Naive thymus-derived CD8-positive, alpha-beta T cell (primary cell): ENCODE data around the gene PGAM2. TPM values are rescaled to one million over a fixed set of nuclear protein-coding genes. Genes with fewer than 3 reads are reported as not detected.

Source experiments
- ATAC-seq, 2 donors: fragments of 150-1000 bp; cut with Tn5 transposase in 1 of 2; sonication (Bioruptor Pico), chemical (Tn5 transposase) in 1 of 2; 1 replicate in 1 of 2; 2 replicates in 1 of 2; pipeline ENCODE4 v1.10.0; 2021; ENCODE audit warnings: mild to moderate bottlenecking in 2 of 2, moderate library complexity in 2 of 2
- POLR2A ChIA-PET: fragments of 350-600 bp; sonication (Branson Sonifier 250); formaldehyde crosslinking; loops from one replicate; lab custom pipeline; 2021; ENCODE audit warnings: antibody characterized with exemption; lab: Charles Lee
- DNase-seq, 10 donors: peaks; one replicate each; pipeline versions ENCODE4 v3.0.0 to v3.0.0-alpha.2; 2020 to 2022
- H3K27ac Mint-ChIP-seq, 10 donors: one replicate each; pipeline ENCODE4 v1.8.0; 2020 to 2022; ENCODE audit warnings: mild to moderate bottlenecking in 10 of 10, mixed read lengths in 10 of 10, moderate library complexity in 4 of 10, inconsistent platforms in 1 of 10
- H3K27me3 Mint-ChIP-seq, 5 donors: one replicate each; pipeline ENCODE4 v1.8.0; 2021 to 2022; ENCODE audit warnings: mixed read lengths in 5 of 5
- H3K36me3 Mint-ChIP-seq, 3 donors: one replicate each; pipeline ENCODE4 v1.8.0; 2020 to 2022; ENCODE audit warnings: mixed read lengths in 3 of 3, mild to moderate bottlenecking in 2 of 3, inconsistent platforms in 1 of 3
- H3K4me1 Mint-ChIP-seq, 4 donors: one replicate each; pipeline ENCODE4 v1.8.0; 2021 to 2022; ENCODE audit warnings: mixed read lengths in 4 of 4
- H3K4me3 Mint-ChIP-seq, 10 donors: one replicate each; pipeline ENCODE4 v1.8.0; 2020 to 2022; ENCODE audit warnings: mild to moderate bottlenecking in 10 of 10, mixed read lengths in 10 of 10, moderate library complexity in 6 of 10, inconsistent platforms in 1 of 10
- H3K9me3 Mint-ChIP-seq, 9 donors: one replicate each; pipeline ENCODE4 v1.8.0; 2020 to 2022; ENCODE audit warnings: mixed read lengths in 9 of 9, mild to moderate bottlenecking in 3 of 9, inconsistent platforms in 1 of 9, moderate library complexity in 1 of 9
- polyA plus RNA-seq, 3 donors: library from polyadenylated mRNA; unstranded; fragments of 300-500 nt; fragmentation: Illumina TruSeq; gene quantifications; one replicate each; pipeline ENCODE4 v1.2.3, GENCODE V29; 2021
- total RNA-seq, 8 experiments: library from RNA in 2 of 8; stranded (reverse) in 2 of 8; gene quantifications; one replicate each; pipeline ENCODE4 v1.2.3 and lab custom pipeline; 2021 to 2026

Gene PGAM2
- total and polyA plus RNA-seq, 5 experiments from 2014 or later: 3.3 to 3.9 TPM; not detected in 3

DNA sequence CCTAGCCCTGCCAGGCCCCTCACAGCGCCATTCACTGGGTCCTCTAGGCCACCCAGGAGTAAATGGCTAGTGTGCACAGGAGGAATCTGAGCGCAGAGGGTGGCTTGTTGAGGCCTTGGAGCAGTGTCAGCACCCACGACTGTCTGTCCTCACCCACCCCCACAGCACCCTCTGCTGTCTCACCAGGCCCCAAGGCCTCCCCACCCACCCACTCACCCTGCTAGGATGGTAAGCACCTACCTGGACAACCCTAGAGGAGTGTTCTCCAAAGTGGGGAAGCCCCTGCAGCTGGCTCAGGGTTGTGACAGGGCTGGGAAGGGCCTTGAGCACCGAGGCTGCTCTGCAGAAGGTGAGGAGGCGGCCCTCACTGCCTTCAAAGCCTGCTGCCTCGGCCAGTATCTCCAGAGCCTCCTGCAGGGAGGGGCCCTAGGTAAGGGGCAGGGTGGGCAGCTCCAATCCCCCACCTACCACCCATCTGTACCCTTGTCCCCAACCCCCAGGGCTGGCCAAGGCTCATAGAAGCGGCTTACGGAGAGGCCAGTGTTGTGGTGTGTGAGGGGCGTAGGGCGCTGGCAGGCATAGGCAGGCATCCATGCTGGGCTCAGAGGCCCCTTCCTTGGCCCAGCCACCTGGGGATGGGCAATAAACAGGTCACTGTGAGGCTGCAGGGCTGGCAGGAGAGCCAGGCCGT, 14.1 kb upstream of the PGAM2 start:
- ATAC-seq (no peak), DNase-seq (peak in 1 of 10 donors; percentile 53)
- peak overlapping the region in 1 of 10 donors; percentile 18 for H3K4me3 Mint-ChIP-seq
- H3K27ac Mint-ChIP-seq: peak overlapping the region in 3 of 10 donors; percentile 13 to 52 (median 24)
- H3K36me3 Mint-ChIP-seq: peaks cover 0 to 51% (median 5%) of the 10 kb centered on the region in 3 donors
- no peaks in the 10 kb centered on the region for H3K9me3 Mint-ChIP-seq
- peaks cover 15 to 54% (median 37%) of the 10 kb centered on the region in 4 donors for H3K4me1 Mint-ChIP-seq
- no peaks in the 10 kb centered on the region for H3K27me3 Mint-ChIP-seq
- POLR2A ChIA-PET: interaction anchor here (0.6 to 4.5 kb wide), 3 partner anchors 13 to 48 kb away, joined by 3 to 56 read pairs (median 3); partner anchors contain the start of gene PGAM2

DNA sequence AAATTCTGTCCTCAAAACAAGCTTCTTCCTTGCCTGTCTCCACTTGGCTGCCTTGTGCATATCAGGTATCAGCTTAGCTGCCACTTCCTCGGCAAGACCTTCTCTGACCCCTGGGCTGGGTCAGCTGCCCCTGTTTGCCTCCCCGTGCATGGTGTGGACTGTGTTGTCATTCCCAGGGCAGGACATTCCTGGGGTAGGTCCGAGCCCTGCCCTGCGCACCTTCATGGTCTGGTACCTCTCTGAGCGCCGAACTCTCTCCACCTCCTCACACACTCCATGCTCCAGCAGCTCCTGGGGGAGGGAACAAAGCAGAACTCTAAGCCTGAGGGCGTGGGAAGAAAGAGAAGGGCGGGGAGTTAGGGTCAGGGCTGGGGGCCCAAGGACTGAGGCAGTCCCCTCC, 13.2 kb upstream of the PGAM2 start:
- Mint-ChIP-seq H3K36me3 (peaks cover 0 to 56% (median 5%) of the 10 kb centered on the region in 3 donors), H3K4me3 (peak overlapping the region in 2 of 10 donors; percentile 64 to 73), H3K27me3 (no peaks in the 10 kb centered on the region), H3K27ac (peak overlapping the region in 5 of 10 donors; percentile 30 to 86 (median 66)), H3K9me3 (no peaks in the 10 kb centered on the region), H3K4me1 (peaks cover 15 to 62% (median 40%) of the 10 kb centered on the region in 4 donors)
- DNase-seq: peak in 1 of 10 donors; percentile 6
- ATAC-seq: no peak
- POLR2A ChIA-PET: interaction anchor here (1.2 to 4.5 kb wide), 2 partner anchors 12 to 49 kb away, joined by 3 to 56 read pairs; partner anchors contain the start of gene PGAM2

DNA sequence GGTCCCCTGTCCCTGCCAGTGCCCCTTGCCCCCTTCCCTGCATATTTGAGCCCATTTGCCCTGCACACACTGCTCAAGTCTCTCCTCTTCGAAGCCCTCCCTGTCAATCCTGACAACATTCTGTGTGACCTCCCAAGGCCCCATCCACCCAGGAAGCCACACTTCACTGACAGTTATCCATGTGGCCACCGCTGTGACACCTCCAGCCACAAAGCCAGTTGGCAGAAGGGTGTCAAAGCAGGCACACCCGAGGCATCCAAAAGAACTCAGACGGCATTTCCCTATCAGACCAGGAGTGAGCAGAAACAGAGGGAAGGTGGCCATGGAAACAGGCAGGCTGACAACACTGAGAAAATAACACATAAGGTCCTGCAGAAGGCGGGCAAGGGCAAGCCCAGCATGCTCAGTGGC, 12.3 kb upstream of the PGAM2 start:
- no peaks in the 10 kb centered on the region for H3K27me3 Mint-ChIP-seq
- peak overlapping the region in 9 of 10 donors; percentile 2 to 86 (median 66) for H3K27ac Mint-ChIP-seq
- POLR2A ChIA-PET: interaction anchor here (4.5 kb wide), 1 partner anchor 11 kb away, joined by 56 read pairs; the partner anchor contains the start of gene PGAM2
- no peak overlapping the region for H3K4me3 Mint-ChIP-seq
- ATAC-seq (no peak), DNase-seq (peak in 1 of 10 donors; percentile 15)
- H3K9me3 Mint-ChIP-seq: no peaks in the 10 kb centered on the region
- H3K4me1 Mint-ChIP-seq: peaks cover 15 to 63% (median 43%) of the 10 kb centered on the region in 4 donors
- H3K36me3 Mint-ChIP-seq: peaks cover 0 to 63% (median 5%) of the 10 kb centered on the region in 3 donors

DNA sequence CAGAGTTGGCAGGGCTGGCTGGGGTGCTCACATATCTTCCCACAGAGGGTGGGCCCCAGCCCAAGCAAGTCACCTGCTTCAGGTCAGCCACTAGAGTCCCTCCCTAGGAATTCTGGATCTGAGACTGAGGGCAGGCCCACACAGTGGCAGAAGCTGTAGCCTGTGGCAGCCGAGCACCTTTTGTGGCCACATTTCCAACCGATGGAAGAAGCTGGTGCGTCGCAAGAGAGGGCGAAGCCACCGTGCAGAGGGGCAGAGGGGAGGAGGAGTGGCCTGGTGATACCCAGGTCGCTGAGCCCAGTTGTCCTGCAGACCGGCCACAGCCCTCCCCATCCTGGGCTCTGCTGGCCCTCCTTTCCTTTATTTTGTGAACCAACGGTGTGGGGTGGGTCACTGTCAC, 11.7 kb upstream of the PGAM2 start:
- ATAC-seq (no peak), DNase-seq (peak in 1 of 10 donors; percentile 52)
- POLR2A ChIA-PET: interaction anchor here (2.7 kb wide), 1 partner anchor 10 kb away, joined by 15 read pairs; the partner anchor contains the start of gene PGAM2
- Mint-ChIP-seq H3K9me3 (no peaks in the 10 kb centered on the region), H3K36me3 (peaks cover 0 to 68% (median 5%) of the 10 kb centered on the region in 3 donors), H3K27me3 (no peaks in the 10 kb centered on the region), H3K27ac (peak overlapping the region in 1 of 10 donors; percentile 20), H3K4me1 (peaks cover 17 to 68% (median 50%) of the 10 kb centered on the region in 4 donors), H3K4me3 (no peak overlapping the region)

DNA sequence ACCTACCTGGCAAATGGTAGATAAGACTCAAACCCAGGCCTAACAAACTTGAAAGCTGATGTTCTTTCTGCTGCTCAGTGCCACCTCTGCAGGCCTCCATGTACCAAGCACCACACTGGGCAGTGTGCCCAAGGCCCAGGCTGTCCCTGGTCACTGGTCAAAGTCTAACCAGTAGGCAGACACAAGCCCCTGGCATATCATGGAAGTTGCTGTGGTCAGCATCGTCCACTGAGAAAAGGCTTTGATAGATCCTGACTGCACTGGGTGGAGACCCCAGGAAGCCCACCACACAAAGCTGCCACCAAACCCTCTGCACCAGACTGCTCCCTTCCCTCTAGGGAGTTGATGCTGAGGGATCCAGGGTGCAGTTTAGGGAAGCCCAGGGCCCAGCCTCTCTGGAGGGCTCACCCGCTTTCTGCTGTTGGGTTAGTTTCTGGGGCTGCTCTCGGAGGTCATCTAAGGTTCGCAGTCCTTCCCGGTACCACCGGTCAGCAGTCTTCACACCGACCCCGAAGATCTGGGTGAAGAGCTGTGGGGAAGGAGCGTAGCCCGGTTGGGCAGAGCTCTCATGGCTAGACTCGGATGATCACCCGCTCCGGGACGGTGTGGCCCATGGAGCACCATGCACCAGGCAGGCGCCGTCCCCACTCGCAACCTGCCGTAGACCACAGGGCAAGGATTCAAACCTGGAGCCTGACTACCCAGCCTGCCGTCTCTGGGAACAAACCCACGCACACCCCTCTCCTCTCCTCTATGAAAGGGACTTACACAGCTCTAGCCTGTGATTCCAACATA, 10.9 kb upstream of the PGAM2 start:
- Mint-ChIP-seq H3K27me3 (no peaks in the 10 kb centered on the region), H3K36me3 (peaks cover 0 to 69% (median 4%) of the 10 kb centered on the region in 3 donors), H3K4me3 (no peak overlapping the region), H3K9me3 (no peaks in the 10 kb centered on the region), H3K27ac (peak overlapping the region in 1 of 10 donors; percentile 76), H3K4me1 (peaks cover 15 to 67% (median 51%) of the 10 kb centered on the region in 4 donors)
- peak in 1 of 10 donors; percentile 56 for DNase-seq
- ATAC-seq: no peak
- POLR2A ChIA-PET: interaction anchor here (0.9 to 2.7 kb wide), 3 partner anchors 10 to 121 kb away, joined by 3 to 15 read pairs (median 13); partner anchors contain the start of gene PGAM2

DNA sequence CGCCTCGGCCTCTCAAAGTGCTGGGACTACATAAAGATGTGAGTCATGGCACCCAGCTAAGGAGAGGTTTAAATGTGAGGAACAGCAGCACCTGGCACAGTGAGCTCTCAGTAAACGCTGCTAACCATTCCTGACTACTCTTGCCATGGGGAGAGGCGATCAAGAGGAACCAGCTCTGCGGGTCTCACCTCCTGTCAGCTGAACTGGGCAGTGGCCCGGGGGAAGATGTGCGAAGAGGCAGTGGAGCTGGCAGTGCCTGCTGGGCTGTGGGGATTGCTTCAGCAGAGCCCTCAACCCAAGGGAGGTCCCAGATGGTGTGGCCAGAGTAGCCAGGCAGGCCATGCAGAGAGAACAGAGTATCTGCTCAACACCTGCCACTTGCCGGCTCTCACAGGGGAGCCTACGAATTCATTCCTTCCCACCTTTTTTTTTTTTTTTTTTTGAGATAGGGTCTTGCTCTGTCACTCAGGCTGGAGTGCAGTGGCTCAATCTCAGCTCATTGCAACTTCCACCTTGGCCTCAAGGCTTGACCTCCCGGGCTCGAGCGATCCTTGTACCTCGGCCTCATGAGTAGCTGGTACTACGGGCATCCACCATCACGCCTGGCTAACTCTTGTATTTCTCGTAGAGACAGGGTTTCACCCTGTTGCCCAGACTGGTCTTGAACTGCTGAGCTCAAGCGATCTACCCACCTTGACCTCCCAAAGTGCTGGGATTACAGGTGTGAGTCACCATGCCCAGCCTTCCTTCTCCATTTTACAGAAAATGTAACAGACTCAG, 10.1 kb upstream of the PGAM2 start:
- peak overlapping the region in 6 of 10 donors; percentile 25 to 91 (median 57) for H3K27ac Mint-ChIP-seq
- H3K36me3 Mint-ChIP-seq: peaks cover 0 to 63% (median 0%) of the 10 kb centered on the region in 3 donors
- no peak for ATAC-seq
- H3K4me3 Mint-ChIP-seq: no peak overlapping the region
- H3K4me1 Mint-ChIP-seq: peaks cover 10 to 66% (median 43%) of the 10 kb centered on the region in 4 donors
- peak in 1 of 10 donors; percentile 57 for DNase-seq
- POLR2A ChIA-PET: interaction anchor here (0.7 to 2.7 kb wide), 6 partner anchors 9 to 719 kb away, joined by 3 to 15 read pairs (median 4); partner anchors contain the start of genes DBNL and PGAM2
- no peaks in the 10 kb centered on the region for H3K27me3 Mint-ChIP-seq
- no peaks in the 10 kb centered on the region for H3K9me3 Mint-ChIP-seq

DNA sequence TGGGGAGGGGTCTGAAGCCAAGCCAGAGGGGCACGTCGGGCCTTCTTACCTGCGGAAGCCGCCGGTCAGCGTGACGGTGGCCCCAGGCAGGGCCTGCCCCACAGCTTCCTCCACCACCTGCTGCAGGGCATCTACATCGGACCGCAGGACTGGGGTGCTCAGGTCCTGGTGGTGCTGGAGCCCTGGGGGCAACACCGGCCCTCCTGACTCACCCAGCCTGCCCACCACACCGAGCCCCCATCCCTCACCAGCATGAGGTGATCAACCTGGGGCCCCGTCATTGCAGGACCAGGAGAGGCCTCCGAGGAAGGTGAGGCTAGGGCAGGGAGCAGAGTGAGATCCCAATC, 9.0 kb upstream of the PGAM2 start:
- Mint-ChIP-seq H3K4me3 (peak overlapping the region in 1 of 10 donors; percentile 28), H3K36me3 (peaks cover 0 to 63% (median 0%) of the 10 kb centered on the region in 3 donors), H3K4me1 (peaks cover 10 to 60% (median 41%) of the 10 kb centered on the region in 4 donors), H3K27ac (peak overlapping the region in 8 of 10 donors; percentile 16 to 94 (median 84)), H3K27me3 (no peaks in the 10 kb centered on the region), H3K9me3 (no peaks in the 10 kb centered on the region)
- ATAC-seq (no peak), DNase-seq (no peak)
- POLR2A ChIA-PET: interaction anchor here (0.6 to 2.7 kb wide), 4 partner anchors 8 to 63 kb away, joined by 3 to 15 read pairs (median 4); partner anchors contain the start of genes DBNL and PGAM2

DNA sequence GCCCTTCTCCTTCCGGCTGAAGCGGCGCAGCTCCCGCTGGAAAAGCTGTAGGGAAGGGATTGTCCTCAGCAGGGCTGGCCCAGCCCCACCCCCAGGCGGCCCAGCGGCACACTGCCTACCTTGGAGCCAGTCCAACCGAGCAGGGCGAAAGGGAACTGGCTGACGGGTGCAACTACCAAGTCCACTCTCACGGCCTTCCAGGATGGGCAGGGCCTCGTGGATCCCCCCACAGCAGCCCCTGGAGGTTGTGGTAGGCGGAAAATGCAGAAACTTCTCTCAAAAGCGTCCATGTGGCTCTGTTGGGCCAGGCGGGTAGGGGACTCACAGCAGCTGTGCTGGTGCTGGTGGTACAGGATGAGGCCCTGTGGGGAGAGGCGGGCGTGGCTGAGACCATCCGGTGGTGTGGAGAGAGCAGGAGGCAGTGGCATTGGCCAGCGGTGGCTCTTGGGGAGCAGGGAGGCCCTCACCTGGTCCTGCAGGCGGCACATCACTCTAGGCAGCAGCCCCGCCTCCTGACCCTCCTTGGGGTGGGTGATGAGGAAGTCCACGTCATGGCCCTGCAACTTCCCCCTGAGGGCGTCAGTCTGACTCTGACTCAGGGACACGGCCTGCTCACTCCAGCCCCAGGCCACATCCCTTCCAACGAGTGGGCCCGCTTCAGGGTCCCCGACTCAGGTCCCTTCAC, 8.4 kb upstream of the PGAM2 start:
- H3K4me1 Mint-ChIP-seq: peaks cover 10 to 56% (median 40%) of the 10 kb centered on the region in 4 donors
- ATAC-seq (peak; percentile 81 to 88), DNase-seq (peak in 7 of 10 donors; percentile 43 to 86 (median 49))
- H3K4me3 Mint-ChIP-seq: peak overlapping the region in 3 of 10 donors; percentile 28 to 56 (median 33)
- POLR2A ChIA-PET: interaction anchor here (0.6 to 1.6 kb wide), 2 partner anchors 30 to 63 kb away, joined by 3 to 4 read pairs; partner anchors contain the start of gene DBNL
- H3K36me3 Mint-ChIP-seq: peaks cover 0 to 59% (median 0%) of the 10 kb centered on the region in 3 donors
- H3K27me3 Mint-ChIP-seq: no peaks in the 10 kb centered on the region
- no peaks in the 10 kb centered on the region for H3K9me3 Mint-ChIP-seq
- H3K27ac Mint-ChIP-seq: peak overlapping the region in 9 of 10 donors; percentile 28 to 94 (median 83)

DNA sequence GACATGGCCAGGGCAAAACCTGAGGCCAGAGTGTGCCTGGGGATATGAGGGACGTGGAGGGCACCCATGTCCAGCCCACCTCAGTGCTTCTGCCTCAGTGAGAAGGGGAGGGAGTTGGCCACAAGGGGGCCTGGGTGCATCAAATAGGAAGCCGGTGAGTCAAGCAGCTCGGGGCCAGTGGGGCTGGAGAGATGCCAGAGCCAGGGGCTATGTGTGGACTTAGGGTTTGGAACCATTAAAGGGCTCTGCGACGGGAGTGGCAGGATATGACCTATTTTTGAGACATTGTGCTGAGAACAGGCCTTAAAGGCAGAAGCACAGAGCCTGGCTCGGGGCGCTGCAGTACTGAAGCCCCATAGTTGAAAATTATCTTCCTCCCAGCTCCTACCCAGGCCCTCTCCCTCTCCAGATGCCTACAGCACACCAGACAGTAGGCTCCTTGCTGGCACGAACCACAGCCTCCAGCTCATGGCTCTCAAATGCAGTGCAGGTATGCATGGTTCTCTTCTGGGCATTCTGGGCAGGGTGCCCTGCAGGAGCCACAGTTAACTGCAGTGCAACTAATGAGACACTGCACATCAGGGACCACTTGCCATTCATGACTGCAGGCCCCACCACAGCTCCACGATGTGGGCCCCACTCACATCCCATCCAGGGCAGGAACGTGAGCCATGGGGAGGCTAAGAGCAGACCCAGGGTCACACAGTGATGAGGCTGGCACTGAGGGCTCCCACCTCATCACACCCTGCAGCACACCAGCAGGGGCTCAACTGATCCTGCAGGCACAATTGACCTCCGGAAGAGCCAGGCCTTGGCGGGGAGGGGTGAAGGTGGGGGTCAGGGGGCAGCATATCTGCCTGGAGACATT, 7.2 kb upstream of the PGAM2 start:
- ATAC-seq (peak; percentile 55), DNase-seq (peak in 5 of 10 donors; percentile 17 to 71 (median 39))
- Mint-ChIP-seq H3K36me3 (peaks cover 0 to 47% (median 0%) of the 10 kb centered on the region in 3 donors), H3K27me3 (no peaks in the 10 kb centered on the region), H3K9me3 (no peaks in the 10 kb centered on the region), H3K4me1 (peaks cover 12 to 51% (median 40%) of the 10 kb centered on the region in 4 donors), H3K4me3 (peak overlapping the region in 1 of 10 donors; percentile 74), H3K27ac (peak overlapping the region in 9 of 10 donors; percentile 7 to 87 (median 72))
- POLR2A ChIA-PET: interaction anchor here (0.8 to 2.2 kb wide), 7 partner anchors 9 to 33 kb away, joined by 3 to 11 read pairs (median 4); partner anchors contain the start of gene DBNL

DNA sequence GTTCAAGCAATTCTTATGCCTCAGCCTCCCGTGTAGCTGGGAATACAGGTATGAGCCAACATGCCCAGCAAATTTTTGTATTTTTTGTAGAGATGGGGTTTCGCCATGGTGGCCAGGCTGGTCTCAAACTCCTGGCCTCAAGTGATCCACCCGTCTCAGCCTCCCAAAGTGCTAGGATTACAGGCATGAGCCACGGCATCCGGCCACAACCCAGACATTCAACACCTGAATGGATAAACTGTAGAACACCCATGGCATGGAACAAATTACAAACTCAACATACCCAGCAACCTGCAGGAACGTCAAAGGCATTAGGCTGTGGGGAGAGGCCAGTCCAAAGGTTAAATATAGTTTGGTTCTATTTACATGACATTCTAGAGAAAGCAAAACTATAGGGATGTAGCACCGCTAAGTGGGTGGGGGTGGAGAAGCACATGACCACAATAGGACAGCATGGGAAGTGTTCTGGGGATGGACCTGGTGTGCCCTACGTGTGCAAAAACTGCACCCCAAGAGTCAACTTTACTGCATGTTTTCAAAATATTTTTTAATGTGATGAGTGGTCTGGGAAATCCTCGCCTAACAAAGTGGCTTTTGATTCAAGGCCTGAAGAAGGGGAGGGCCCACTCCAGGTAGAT, 6.5 kb upstream of the PGAM2 start:
- no peaks in the 10 kb centered on the region for H3K9me3 Mint-ChIP-seq
- POLR2A ChIA-PET: interaction anchor here (0.8 to 2.2 kb wide), 7 partner anchors 9 to 34 kb away, joined by 3 to 11 read pairs (median 4); partner anchors contain the start of gene DBNL
- no peak overlapping the region for H3K4me3 Mint-ChIP-seq
- H3K27ac Mint-ChIP-seq: peak overlapping the region in 9 of 10 donors; percentile 7 to 87 (median 61)
- no peak for DNase-seq
- H3K36me3 Mint-ChIP-seq: peaks cover 0 to 40% (median 0%) of the 10 kb centered on the region in 3 donors
- H3K27me3 Mint-ChIP-seq: no peaks in the 10 kb centered on the region
- peaks cover 14 to 54% (median 45%) of the 10 kb centered on the region in 4 donors for H3K4me1 Mint-ChIP-seq
- ATAC-seq: no peak
